Colon (tissue), 2 donors: ENCODE data around the gene LMBR1L.

Experiments
- FAIRE-seq: peaks from 2 replicates; lab custom pipeline; 2012; peaks lifted over from hg19 to GRCh38; lab: Jason Lieb, UNC
- donor health status: control.
- donor health status: control.

Gene LMBR1L

GRCh38 chr12:49121047-49121696 is 10.5 kb upstream of the LMBR1L start:
- FAIRE-seq = no peak

DNA sequence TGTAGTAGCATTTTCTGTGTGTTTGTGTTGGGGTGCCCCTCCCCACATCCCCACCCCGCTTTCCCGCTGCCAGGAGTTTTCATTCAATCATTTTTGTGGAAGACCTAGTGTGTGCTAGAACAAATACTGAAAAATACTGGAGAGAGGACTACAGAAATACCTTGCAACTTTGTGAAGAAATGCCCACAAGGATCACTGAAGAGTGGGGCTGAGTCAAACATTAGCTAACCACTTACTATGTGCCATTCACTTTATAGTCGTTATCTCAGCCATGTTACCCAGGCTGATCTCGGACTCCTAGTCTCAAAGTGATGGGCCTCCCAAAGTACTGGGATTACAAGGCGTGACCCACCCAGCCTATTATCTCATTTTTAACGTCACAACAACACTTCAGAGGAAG is 559 bp upstream of the LMBR1L start:
- no peak for FAIRE-seq

DNA sequence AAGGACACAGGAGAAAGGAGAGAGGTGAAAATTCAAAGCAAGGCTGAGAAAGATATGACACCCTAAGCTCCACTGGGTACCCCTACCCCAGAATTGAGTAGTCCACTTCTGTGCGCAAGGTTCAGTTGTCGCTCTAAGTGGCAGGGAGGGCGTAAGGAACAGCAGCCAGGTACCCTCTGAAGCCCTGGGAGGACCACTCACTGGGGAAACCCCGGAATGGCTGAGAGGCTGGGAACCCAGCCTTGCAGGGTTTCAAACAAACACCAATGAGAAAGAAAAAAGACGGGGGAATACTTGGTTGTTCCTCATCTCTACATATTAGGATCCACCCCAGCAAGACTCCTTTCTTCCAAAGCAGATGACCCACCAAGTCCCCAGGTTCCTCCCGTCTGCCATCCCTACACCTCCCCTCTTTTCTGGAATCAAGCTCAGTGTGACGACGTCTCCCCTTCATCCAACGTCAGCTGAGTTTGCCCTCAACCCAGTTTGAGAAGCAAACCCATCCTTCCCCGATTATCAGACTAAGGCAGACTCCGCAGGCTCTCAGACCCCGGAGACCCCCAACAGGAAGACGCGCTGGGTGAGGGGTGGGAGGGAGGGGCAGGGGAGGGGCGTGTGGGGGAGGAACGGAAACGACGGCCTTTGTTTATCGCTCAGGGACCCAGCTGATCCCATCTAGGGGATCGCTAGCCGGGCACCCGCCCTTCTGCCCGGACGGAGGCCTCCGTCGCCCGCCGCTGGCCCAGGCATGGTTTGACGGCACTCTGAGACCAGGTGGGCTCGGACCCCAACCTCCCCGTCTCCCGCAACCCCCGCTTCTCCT is 795 bp downstream of the LMBR1L start:
- FAIRE-seq = no peak

DNA sequence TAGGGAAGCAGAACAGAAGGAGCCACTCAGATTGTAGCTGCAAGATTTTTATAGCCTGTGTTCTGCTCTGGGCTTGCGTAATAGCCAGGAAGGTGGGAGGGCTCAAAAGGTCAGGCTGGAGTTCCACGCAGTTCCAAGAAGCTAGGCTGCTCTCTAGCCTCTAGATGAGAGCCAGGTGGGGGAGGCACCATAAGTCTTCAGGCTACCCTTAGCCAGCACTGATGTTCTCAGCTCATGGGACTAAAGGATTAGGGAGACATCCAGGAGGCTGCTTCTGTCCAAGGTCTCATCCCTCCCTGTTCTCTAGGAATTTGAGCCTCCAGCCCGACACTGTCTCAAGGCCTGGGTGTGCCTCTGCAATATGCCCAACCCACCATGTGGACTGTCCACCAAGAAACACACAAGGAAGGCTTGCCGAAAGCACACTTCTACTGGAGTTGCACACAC is 1.7 kb downstream of the LMBR1L start:
- FAIRE-seq = no peak

GRCh38 chr12:49105504-49106084 is 5.1 kb downstream of the LMBR1L start:
- no peak for FAIRE-seq

GRCh38 chr12:49104822-49105221 is 5.8 kb downstream of the LMBR1L start:
- FAIRE-seq = no peak

- FAIRE-seq = no peak
Measured at GRCh38 chr12:49100380-49100779, 10.3 kb downstream of the LMBR1L start.

DNA sequence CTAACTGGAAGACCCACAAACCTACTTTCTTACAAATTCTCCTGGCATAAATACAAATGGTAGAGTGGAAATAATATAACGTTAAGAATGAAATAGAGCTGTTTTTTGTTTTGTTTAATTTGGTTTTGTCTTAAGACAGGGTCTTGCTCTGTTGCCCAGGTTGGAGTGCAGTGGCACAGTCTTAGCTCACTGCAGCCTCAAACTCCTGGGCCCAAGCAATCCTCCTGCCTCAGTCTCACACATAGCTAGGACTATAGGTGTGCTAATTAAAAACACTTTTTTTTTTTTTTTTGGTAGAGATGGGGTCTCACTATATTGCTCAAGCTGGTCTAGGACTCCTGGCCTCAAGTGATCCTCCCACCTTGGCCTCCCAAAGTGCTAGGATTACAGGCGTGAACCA is 11.9 kb downstream of the LMBR1L start:
- FAIRE-seq = no peak

DNA sequence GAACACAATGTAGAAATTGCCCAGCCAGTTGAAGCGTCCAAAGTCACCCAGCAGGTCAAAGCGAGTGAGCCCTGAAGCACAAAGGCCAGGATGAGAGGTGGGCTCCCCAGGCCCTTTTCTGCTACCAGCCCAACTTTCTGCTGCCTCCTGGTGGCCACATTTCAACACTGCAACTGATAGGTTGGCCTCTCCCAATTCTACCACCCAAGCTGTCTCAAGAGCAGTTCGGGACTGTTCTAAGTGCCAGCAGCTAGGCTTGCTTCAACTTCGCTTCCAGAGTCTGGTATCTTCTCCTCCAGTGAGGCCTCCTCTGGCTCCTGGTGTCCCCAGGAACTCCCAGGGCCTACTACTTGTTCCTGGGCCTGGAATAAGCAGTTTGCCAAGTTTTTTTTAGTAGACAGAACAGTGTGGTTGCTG is 12.6 kb downstream of the LMBR1L start:
- FAIRE-seq = no peak

- FAIRE-seq = no peak
Measured at GRCh38 chr12:49097381-49097780, 13.3 kb downstream of the LMBR1L start.

DNA sequence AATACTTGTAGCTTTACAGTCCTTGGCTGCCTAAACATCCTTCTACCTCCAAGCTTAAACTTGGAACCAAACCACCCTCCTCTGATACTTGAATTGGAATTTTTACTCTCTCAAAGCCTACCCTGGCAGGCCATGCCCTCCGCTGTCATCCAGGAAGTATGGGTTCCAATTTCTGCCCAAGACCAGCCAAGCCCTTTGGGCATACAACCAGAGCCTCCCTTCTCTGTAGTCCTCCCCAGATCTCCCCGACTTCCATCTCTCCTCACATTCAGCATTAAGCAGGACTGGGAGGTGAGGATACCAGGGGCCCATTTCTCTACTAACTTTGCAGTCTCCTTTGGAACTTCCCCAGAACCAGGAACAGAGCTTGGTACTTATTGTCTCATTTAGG is 15.7 kb downstream of the LMBR1L start:
- FAIRE-seq = no peak

DNA sequence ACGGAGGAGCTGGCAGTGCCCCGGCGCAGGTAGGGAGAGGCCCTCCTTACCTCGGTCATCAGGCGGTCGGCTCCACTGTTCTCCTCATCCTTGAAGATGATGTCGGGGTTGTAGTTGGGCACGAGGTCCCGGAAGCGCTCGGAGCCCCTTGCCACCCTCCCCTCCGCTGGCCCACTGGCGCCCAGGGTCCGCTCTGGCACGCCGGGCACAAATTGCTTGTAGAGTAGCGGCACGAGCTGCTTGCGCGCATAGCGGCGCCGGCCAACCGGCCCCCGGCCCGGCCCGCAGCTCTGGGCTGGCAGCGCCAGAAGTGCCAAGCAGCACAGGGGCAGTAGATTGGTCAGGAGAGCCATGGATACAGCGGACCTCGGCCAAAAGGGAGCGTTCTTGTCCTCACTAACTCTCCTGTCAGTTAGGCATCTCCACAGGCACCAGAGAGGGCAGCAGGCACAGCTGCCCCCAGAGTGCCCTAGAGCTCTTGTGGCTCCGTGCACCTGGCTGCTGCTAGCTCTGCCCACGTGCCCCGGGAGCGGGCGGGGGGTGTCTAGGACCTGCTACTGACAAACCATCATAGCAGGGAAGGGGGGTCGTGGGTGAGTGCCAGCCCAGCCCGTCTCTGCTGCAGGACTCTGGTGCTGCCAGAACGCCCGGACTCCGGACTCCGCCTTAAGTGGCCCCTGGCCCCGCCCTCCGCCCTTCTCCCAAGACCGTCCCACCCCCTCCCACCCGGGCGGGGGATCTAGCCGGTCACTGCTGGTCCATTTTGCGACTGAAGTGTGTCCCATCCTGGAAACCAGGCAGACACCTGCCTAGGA is 16.3 kb downstream of the LMBR1L start, which contains the start of gene DHH:
DHH (minus strand) TSS at position 642 of the 815 bp plus-strand sequence; CDS start at position 353, 289 bp downstream.
- no peak for FAIRE-seq

DNA sequence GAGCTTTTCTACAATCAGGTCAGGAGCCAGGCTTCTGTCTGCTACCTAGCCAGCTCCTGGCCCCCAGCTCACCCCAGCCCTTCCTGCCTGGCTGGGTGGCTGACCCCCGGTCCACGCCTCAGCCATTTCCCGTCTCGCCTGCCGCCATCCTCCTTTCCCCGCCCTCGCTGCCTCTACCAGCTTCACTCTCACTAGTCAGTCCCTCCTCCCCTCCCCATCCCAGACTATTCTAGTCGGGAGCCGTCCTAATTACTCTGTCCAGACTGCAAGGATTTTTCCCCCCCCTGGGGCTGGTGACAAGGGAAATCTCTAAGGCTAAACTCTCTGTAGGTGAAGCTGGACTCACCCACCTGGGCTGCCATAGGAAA is 16.9 kb downstream of the LMBR1L start:
- no peak for FAIRE-seq

- no peak for FAIRE-seq
Measured at GRCh38 chr12:49092816-49093406, 17.7 kb downstream of the LMBR1L start.

- no peak for FAIRE-seq
Measured at GRCh38 chr12:49092086-49092815, 18.4 kb downstream of the LMBR1L start.

DNA sequence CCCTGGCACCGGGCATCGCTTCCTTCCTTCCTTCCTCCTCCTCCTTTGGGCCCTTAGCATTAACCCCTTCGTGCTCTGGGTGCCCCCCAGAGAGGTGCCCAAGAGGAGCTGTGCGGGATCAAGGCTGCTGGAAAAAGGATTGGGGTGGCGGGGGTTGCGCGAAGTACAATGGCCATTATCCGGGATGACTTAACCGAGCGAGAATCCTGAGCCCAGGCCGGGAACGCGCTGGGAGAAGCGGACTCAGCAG is 18.9 kb downstream of the LMBR1L start:
- FAIRE-seq = no peak

- FAIRE-seq = no peak
Measured at GRCh38 chr12:49091056-49091835, 19.4 kb downstream of the LMBR1L start.

GRCh38 chr12:49089821-49090773 is 20.6 kb downstream of the LMBR1L start:
- FAIRE-seq = no peak

GRCh38 chr12:49088932-49089330 is 21.7 kb downstream of the LMBR1L start:
- no peak for FAIRE-seq
